ENCODE results near the gene COL6A2. TPM values are rescaled to one million over a fixed set of nuclear protein-coding genes. Genes with fewer than 3 reads are reported as not detected.

Gene COL6A2
- total and polyA plus RNA-seq, 2 experiments from 2014 or later: 509 to 832 TPM

- Histone ChIP-seq H3K9me2 (replicated peaks; ENCODE audit: insufficient read depth) (no peaks in the 10 kb centered on the region), H2AFZ (no peak overlapping the region), H3K4me2 (no peak overlapping the region), H3K79me2 (no peaks in the 10 kb centered on the region), H3K4me3 (no peak overlapping the region), H3K27ac (no peak overlapping the region), H4K20me1 (ENCODE audit: insufficient read depth, poor library complexity, severe bottlenecking) (no peaks in the 10 kb centered on the region), H3K4me1 (ENCODE audit: insufficient read depth) (no peaks in the 10 kb centered on the region), H3K27me3 (no peaks in the 10 kb centered on the region), H3K36me3 (replicated peaks; ENCODE audit: insufficient read depth, low read depth) (no peaks in the 10 kb centered on the region), H3K9me3 (ENCODE audit: low read depth) (no peaks in the 10 kb centered on the region)
- TF ChIP-seq EZH2 (IDR thresholded peaks at IDR 0.05; ENCODE audit: borderline replicate concordance) (no peak), EZH2phosphoT487 (IDR thresholded peaks at IDR 0.05; ENCODE audit: low read depth, severe bottlenecking, unreplicated experiment) (no peak), CTCF (IDR thresholded peaks at IDR 0.05; ENCODE audit: poor library complexity) (no peak)
- no peak for DNase-seq (ENCODE audit: low spot score)
- WGBS (ENCODE audit: low lambda C conversion rate, missing lambda C conversion rate): 81% methylated on average over 22 of the region's 22 CpGs
Observed at GRCh38 chr21:46136739-46137349, 38.9 kb downstream of the COL6A2 start.

- no peak for DNase-seq (ENCODE audit: low spot score)
- no peaks in the 10 kb centered on the region for H3K9me3 ChIP-seq (ENCODE audit: low read depth)
- H3K79me2 ChIP-seq: no peaks in the 10 kb centered on the region
- peaks cover under 1% of the 10 kb centered on the region for H3K4me1 ChIP-seq (ENCODE audit: insufficient read depth)
- H3K36me3 ChIP-seq (replicated peaks; ENCODE audit: insufficient read depth, low read depth): no peaks in the 10 kb centered on the region
- H3K27ac ChIP-seq: no peak overlapping the region
- no peak overlapping the region for H3K4me3 ChIP-seq
- H3K4me2 ChIP-seq: no peak overlapping the region
- TF ChIP-seq EZH2 (IDR thresholded peaks at IDR 0.05; ENCODE audit: borderline replicate concordance): no peak
- TF ChIP-seq EZH2phosphoT487 (IDR thresholded peaks at IDR 0.05; ENCODE audit: low read depth, severe bottlenecking, unreplicated experiment): no peak
- no peak for TF ChIP-seq CTCF (IDR thresholded peaks at IDR 0.05; ENCODE audit: poor library complexity)
- H3K9me2 ChIP-seq (replicated peaks; ENCODE audit: insufficient read depth): no peaks in the 10 kb centered on the region
- no peaks in the 10 kb centered on the region for H4K20me1 ChIP-seq (ENCODE audit: insufficient read depth, poor library complexity, severe bottlenecking)
- H2AFZ ChIP-seq: no peak overlapping the region
- H3K27me3 ChIP-seq: no peaks in the 10 kb centered on the region
- WGBS (ENCODE audit: low lambda C conversion rate, missing lambda C conversion rate): over 99% methylated on average over 7 of the region's 7 CpGs
Observed at GRCh38 chr21:46137908-46138307, 40.0 kb downstream of the COL6A2 start.

GRCh38 chr21:46138383-46138970, 40.6 kb downstream of the COL6A2 start:
- no peak for TF ChIP-seq EZH2 (IDR thresholded peaks at IDR 0.05; ENCODE audit: borderline replicate concordance)
- TF ChIP-seq EZH2phosphoT487 (IDR thresholded peaks at IDR 0.05; ENCODE audit: low read depth, severe bottlenecking, unreplicated experiment): no peak
- no peak for TF ChIP-seq CTCF (IDR thresholded peaks at IDR 0.05; ENCODE audit: poor library complexity)
- Histone ChIP-seq H3K4me3 (no peak overlapping the region), H3K36me3 (replicated peaks; ENCODE audit: insufficient read depth, low read depth) (no peaks in the 10 kb centered on the region), H4K20me1 (ENCODE audit: insufficient read depth, poor library complexity, severe bottlenecking) (no peaks in the 10 kb centered on the region), H3K4me2 (no peak overlapping the region), H3K9me3 (ENCODE audit: low read depth) (no peaks in the 10 kb centered on the region), H3K9me2 (replicated peaks; ENCODE audit: insufficient read depth) (no peaks in the 10 kb centered on the region), H3K79me2 (no peaks in the 10 kb centered on the region), H3K27me3 (no peaks in the 10 kb centered on the region), H2AFZ (no peak overlapping the region), H3K4me1 (ENCODE audit: insufficient read depth) (peaks cover 6% of the 10 kb centered on the region), H3K27ac (no peak overlapping the region)
- WGBS (ENCODE audit: low lambda C conversion rate, missing lambda C conversion rate): 94% methylated on average over 27 of the region's 28 CpGs
- no peak for DNase-seq (ENCODE audit: low spot score)
